ENCODE measurements around the gene GLYAT.

Gene GLYAT

GRCh38 chr11:58731819-58732218 is at the start of gene GLYAT:
Gene GLYAT, minus strand, starts transcription at chr11:58731943. Its CDS starts 7,447 bp downstream, at chr11:58724496.
- no peak for DNase-seq (ENCODE audit: extremely low read depth in 1 of 2, low read depth in 1 of 2)

- DNase-seq (ENCODE audit: extremely low read depth in 1 of 2, low read depth in 1 of 2), result no peak
Measured at GRCh38 chr11:58781345-58781744, 49.6 kb upstream of the GLYAT start.

- no peak for DNase-seq (ENCODE audit: extremely low read depth in 1 of 2, low read depth in 1 of 2)
Measured at GRCh38 chr11:58780578-58780977, 48.8 kb upstream of the GLYAT start.

- DNase-seq (ENCODE audit: extremely low read depth in 1 of 2, low read depth in 1 of 2), result no peak
Measured at GRCh38 chr11:58776891-58777710, 45.4 kb upstream of the GLYAT start.

- no peak for DNase-seq (ENCODE audit: extremely low read depth in 1 of 2, low read depth in 1 of 2)
Measured at GRCh38 chr11:58775066-58775708, 43.4 kb upstream of the GLYAT start.

GRCh38 chr11:58774164-58774593 is 42.4 kb upstream of the GLYAT start:
- DNase-seq (ENCODE audit: extremely low read depth in 1 of 2, low read depth in 1 of 2), result no peak

- no peak for DNase-seq (ENCODE audit: extremely low read depth in 1 of 2, low read depth in 1 of 2)
Measured at GRCh38 chr11:58773337-58773736, 41.6 kb upstream of the GLYAT start.

- DNase-seq (ENCODE audit: extremely low read depth in 1 of 2, low read depth in 1 of 2), result no peak
Measured at GRCh38 chr11:58772329-58773285, 40.9 kb upstream of the GLYAT start.

- DNase-seq (ENCODE audit: extremely low read depth in 1 of 2, low read depth in 1 of 2), result no peak
Measured at GRCh38 chr11:58771458-58771855, 39.7 kb upstream of the GLYAT start.

GRCh38 chr11:58770627-58771457 is 39.1 kb upstream of the GLYAT start:
- no peak for DNase-seq (ENCODE audit: extremely low read depth in 1 of 2, low read depth in 1 of 2)

GRCh38 chr11:58770166-58770565 is 38.4 kb upstream of the GLYAT start:
- no peak for DNase-seq (ENCODE audit: extremely low read depth in 1 of 2, low read depth in 1 of 2)

- no peak for DNase-seq (ENCODE audit: extremely low read depth in 1 of 2, low read depth in 1 of 2)
Measured at GRCh38 chr11:58769308-58769707, 37.6 kb upstream of the GLYAT start.

- DNase-seq (ENCODE audit: extremely low read depth in 1 of 2, low read depth in 1 of 2), result no peak
Measured at GRCh38 chr11:58768137-58768536, 36.4 kb upstream of the GLYAT start.

GRCh38 chr11:58765078-58765477 is 33.3 kb upstream of the GLYAT start:
- DNase-seq (ENCODE audit: extremely low read depth in 1 of 2, low read depth in 1 of 2), result no peak

GRCh38 chr11:58763120-58763490 is 31.4 kb upstream of the GLYAT start:
- DNase-seq (ENCODE audit: extremely low read depth in 1 of 2, low read depth in 1 of 2), result no peak

- no peak for DNase-seq (ENCODE audit: extremely low read depth in 1 of 2, low read depth in 1 of 2)
Measured at GRCh38 chr11:58762284-58763119, 30.8 kb upstream of the GLYAT start.

GRCh38 chr11:58757439-58757838 is 25.7 kb upstream of the GLYAT start:
- no peak for DNase-seq (ENCODE audit: extremely low read depth in 1 of 2, low read depth in 1 of 2)

- DNase-seq (ENCODE audit: extremely low read depth in 1 of 2, low read depth in 1 of 2), result no peak
Measured at GRCh38 chr11:58745705-58746364, 14.1 kb upstream of the GLYAT start.

Measured in stimulated activated CD8-positive, alpha-beta memory T cell treated with anti-CD3 and anti-CD28 coated beads, Interleukin-7, amount 100 ng/mL, for 48 hours (primary cell).